Nephron (organoid): ENCODE results near the gene NINL.

Source experiments
- H3K27ac Mint-ChIP-seq, 3 experiments: 2 replicates each; pipeline ENCODE4 v1.8.0; 2020; ENCODE audit warnings: mixed read lengths in 3 of 3, mild to moderate bottlenecking in 2 of 3, moderate library complexity in 1 of 3
- H3K27me3 Mint-ChIP-seq: 2 replicates; pipeline ENCODE4 v1.8.0; 2021; ENCODE audit warnings: low read depth, mild to moderate bottlenecking, moderate library complexity, mixed read lengths
- H3K36me3 Mint-ChIP-seq: 2 replicates; pipeline ENCODE4 v1.8.0; 2020; ENCODE audit warnings: low read depth, mixed read lengths
- H3K4me1 Mint-ChIP-seq: 2 replicates; pipeline ENCODE4 v1.8.0; 2020; ENCODE audit warnings: mixed read lengths
- H3K4me3 Mint-ChIP-seq, 3 experiments: 2 replicates each; pipeline ENCODE4 v1.8.0; 2020; ENCODE audit warnings: mild to moderate bottlenecking in 3 of 3, mixed read lengths in 3 of 3, moderate library complexity in 2 of 3
- H3K9me3 Mint-ChIP-seq: 2 replicates; pipeline ENCODE4 v1.8.0; 2020; ENCODE audit warnings: mixed read lengths
- TF ChIP-seq, protein P1 (sequence below), 3 experiments: fragments of 200-600 bp; sonication (generic); IDR thresholded peaks; one replicate each; pipeline ENCODE4 v1.5.0; 2021; ENCODE audit warnings: antibody characterized with exemption in 3 of 3; ENCODE audit not compliant: unreplicated experiment in 3 of 3

Gene NINL

DNA sequence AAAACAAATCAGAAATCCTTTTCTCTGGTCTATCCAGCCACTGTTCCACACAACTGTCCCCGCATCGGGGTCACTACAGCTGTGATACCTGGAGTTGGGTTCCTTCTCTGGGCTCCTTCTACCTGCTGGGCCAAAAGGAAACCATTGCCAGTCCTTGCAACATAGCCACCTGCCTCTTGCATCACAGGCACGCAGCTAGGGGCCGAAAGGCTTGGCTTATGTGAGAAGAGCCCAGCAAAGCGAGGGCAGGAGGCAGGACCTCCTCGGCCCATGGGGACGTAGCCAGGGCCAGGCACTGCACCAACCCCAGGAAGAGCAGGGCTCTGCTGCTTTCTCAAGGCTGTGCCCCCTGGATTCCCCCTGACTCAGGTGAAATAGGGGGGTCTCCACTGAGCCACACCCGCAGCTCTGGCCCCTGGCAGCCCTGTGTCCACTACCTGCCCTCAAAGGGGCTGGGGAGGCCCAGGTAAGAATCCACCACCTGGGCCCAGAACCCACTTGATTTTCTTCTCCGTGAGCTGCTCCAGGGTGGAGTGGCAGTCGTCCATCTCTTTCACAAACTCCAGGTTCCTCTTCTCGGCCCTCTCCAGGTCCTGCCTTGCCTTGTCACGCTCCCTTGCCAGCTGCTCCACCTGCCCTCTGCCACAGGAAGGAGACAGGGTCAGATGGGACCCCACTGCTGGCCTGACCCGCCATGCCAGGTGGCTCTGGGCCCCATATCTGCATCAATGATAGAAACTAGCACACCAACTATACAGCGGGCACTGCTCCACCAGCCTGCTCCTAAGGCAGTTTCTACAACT is 89.0 kb downstream of the NINL start:
- H3K27ac Mint-ChIP-seq, result no peak overlapping the region
- TF ChIP-seq, protein P1, sequence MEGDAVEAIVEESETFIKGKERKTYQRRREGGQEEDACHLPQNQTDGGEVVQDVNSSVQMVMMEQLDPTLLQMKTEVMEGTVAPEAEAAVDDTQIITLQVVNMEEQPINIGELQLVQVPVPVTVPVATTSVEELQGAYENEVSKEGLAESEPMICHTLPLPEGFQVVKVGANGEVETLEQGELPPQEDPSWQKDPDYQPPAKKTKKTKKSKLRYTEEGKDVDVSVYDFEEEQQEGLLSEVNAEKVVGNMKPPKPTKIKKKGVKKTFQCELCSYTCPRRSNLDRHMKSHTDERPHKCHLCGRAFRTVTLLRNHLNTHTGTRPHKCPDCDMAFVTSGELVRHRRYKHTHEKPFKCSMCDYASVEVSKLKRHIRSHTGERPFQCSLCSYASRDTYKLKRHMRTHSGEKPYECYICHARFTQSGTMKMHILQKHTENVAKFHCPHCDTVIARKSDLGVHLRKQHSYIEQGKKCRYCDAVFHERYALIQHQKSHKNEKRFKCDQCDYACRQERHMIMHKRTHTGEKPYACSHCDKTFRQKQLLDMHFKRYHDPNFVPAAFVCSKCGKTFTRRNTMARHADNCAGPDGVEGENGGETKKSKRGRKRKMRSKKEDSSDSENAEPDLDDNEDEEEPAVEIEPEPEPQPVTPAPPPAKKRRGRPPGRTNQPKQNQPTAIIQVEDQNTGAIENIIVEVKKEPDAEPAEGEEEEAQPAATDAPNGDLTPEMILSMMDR (IDR thresholded peaks at IDR 0.05; ENCODE audit: unreplicated experiment in 3 of 3), result no peak
- peaks cover 27% of the 10 kb centered on the region for H3K36me3 Mint-ChIP-seq
- no peaks in the 10 kb centered on the region for H3K4me1 Mint-ChIP-seq
- H3K4me3 Mint-ChIP-seq, result no peak overlapping the region
- no peaks in the 10 kb centered on the region for H3K9me3 Mint-ChIP-seq
- no peaks in the 10 kb centered on the region for H3K27me3 Mint-ChIP-seq

DNA sequence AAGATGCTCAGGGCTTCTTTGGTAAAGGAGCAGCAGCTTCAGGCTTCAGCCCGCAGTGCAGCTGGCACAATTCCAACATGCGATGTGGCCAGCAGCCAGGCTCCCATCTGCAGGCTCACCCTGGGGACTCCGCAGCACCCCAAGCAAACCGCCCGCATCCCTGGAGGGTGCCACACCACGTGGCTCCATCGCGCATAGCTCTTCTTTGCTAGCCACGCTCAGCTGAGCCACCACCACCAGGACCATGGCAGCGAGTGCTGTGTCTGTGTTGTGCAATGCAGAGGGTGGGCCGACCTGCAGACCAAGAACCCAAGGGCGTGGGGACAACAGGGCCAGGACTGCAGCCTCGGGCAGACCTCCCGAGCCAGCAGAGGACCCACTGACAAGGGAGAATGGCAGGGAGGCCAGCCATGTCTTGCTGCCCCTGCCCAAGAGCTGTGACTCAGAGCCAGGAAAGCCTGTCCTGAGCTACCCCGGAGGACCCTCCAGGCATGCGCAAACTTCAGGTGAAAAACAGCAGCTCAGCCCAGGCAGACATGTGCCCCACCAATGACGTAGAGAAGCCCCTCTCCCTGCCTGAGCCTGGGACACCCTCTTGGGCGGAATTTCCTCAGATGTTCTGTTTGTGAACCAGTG is 90.0 kb downstream of the NINL start:
- no peak overlapping the region for H3K4me3 Mint-ChIP-seq
- no peak overlapping the region for H3K27ac Mint-ChIP-seq
- H3K4me1 Mint-ChIP-seq, result no peaks in the 10 kb centered on the region
- H3K36me3 Mint-ChIP-seq, result peaks cover 21% of the 10 kb centered on the region
- TF ChIP-seq, protein P1 (IDR thresholded peaks at IDR 0.05; ENCODE audit: unreplicated experiment in 3 of 3), result no peak
- no peaks in the 10 kb centered on the region for H3K27me3 Mint-ChIP-seq
- H3K9me3 Mint-ChIP-seq, result no peaks in the 10 kb centered on the region

DNA sequence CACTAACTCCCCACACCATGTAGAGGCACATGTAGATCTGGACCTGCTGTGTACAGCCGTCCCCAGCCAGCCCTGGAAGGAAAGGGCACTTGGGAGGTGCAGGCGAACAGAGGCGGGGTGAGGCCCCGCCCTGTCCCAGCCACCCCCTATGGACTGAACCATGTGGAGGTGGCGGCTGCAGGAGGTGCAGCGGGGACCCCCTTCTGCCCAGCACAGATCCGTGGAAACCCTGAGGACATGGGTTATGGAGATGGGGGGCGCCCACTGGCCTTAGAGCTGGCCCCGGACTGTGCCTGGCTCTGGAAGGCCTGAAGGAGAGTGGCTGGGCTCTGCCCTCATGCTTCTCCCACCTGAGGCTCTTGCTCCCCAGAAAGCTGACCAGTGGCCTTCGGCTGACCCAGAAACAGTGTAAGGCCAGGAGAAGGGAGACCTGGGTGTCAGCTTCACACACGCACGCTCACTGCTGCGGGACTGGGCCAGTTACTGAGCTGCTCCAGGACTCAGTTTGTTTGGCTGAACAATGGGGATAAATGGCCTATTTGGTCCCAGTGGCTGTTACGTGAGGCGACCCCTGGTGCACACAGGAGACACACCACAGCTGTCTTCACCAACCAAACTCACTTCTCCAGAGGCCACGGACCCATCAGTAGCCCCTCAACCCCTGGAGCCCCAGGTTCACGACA is 90.7 kb downstream of the NINL start:
- no peak overlapping the region for H3K27ac Mint-ChIP-seq
- TF ChIP-seq, protein P1 (IDR thresholded peaks at IDR 0.05; ENCODE audit: unreplicated experiment in 3 of 3), result no peak
- H3K9me3 Mint-ChIP-seq, result no peaks in the 10 kb centered on the region
- no peak overlapping the region for H3K4me3 Mint-ChIP-seq
- no peaks in the 10 kb centered on the region for H3K27me3 Mint-ChIP-seq
- H3K4me1 Mint-ChIP-seq, result no peaks in the 10 kb centered on the region
- peaks cover 21% of the 10 kb centered on the region for H3K36me3 Mint-ChIP-seq

DNA sequence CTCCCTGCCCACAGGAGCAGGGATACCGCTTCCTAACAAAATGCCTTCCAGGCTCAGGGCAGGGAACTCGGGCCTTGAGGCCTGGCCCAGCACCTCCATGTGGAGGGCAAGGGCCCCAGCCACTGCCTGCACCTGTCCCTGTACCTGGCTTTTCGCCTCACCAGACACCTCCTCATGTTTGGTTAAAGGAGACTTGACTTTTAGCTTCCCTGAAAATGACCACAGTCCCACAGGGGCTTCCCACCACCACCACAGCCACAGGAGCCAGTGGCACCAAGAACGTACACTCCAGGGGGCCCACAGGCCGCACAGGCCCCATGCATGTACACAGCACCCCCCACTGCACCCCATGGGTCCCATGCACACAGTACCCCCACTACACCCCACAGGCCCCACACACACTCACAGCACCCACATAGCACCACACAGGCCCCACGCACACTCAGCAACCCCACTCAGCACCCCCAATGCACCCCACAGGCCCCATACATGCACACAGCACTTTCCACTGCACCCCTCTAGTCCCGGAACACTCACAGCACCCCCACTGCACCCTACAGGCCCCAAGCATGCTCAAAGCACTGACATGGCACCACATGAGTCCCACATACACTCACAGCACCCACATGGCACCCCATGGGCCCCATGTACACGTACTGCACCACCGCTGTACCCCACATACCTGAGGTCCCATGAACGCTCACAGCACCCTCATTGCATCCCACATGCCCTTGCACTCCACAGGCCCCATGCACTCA is 91.4 kb downstream of the NINL start:
- Mint-ChIP-seq H3K36me3 (peaks cover 15% of the 10 kb centered on the region), H3K27ac (no peak overlapping the region), H3K9me3 (no peaks in the 10 kb centered on the region), H3K4me1 (no peaks in the 10 kb centered on the region), H3K4me3 (no peak overlapping the region), H3K27me3 (no peaks in the 10 kb centered on the region)
- TF ChIP-seq, protein P1 (IDR thresholded peaks at IDR 0.05; ENCODE audit: unreplicated experiment in 3 of 3), result no peak

DNA sequence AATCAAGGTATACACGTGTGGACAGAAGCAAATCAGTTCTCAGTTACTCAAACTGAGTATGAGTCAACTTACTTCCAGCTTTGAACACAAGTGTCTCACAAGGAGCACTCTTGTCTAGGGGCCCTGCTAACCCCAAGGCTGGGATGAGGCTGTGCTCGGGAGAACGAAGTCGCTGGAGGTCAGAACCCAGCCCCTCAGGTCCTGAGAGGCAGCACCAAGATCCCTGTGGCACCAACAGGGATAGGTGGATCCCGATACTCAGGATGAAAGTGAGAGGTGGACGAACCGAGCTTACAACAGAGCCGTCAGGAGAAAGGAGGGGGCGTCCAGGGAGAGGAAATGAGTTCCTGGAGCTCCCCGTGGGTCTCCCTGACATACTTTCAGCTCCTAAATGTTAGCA is 92.2 kb downstream of the NINL start:
- no peaks in the 10 kb centered on the region for H3K27me3 Mint-ChIP-seq
- H3K4me3 Mint-ChIP-seq, result no peak overlapping the region
- H3K27ac Mint-ChIP-seq, result no peak overlapping the region
- no peaks in the 10 kb centered on the region for H3K9me3 Mint-ChIP-seq
- TF ChIP-seq, protein P1 (IDR thresholded peaks at IDR 0.05; ENCODE audit: unreplicated experiment in 3 of 3), result no peak
- peaks cover 22% of the 10 kb centered on the region for H3K36me3 Mint-ChIP-seq
- H3K4me1 Mint-ChIP-seq, result no peaks in the 10 kb centered on the region
